ENCODE data around the gene TSN.
A peak's percentile ranks its signal among the peaks of the same experiment; 100 is the strongest.

Gene TSN

GRCh38 chr2:121748202-121748601, 7.2 kb upstream of the TSN start:
- DNase-seq, result no peak

GRCh38 chr2:121754851-121755236, 607 bp upstream of the TSN start:
- no peak for DNase-seq

- DNase-seq, result no peak
These were observed 9.3 kb downstream of the TSN start for GRCh38 chr2:121764681-121765228.

- no peak for DNase-seq
These were observed 11.2 kb downstream of the TSN start for GRCh38 chr2:121766624-121767023.

GRCh38 chr2:121768143-121768755, 12.8 kb downstream of the TSN start:
- DNase-seq, result no peak

- no peak for DNase-seq
These were observed 16.7 kb downstream of the TSN start for GRCh38 chr2:121771976-121772742.

GRCh38 chr2:121774235-121774634, 18.8 kb downstream of the TSN start:
- no peak for DNase-seq

GRCh38 chr2:121776361-121776760, 20.9 kb downstream of the TSN start:
- no peak for DNase-seq

GRCh38 chr2:121776885-121777698, 21.6 kb downstream of the TSN start:
- DNase-seq, result no peak

GRCh38 chr2:121777699-121778058, 22.2 kb downstream of the TSN start:
- DNase-seq, result no peak

- no peak for DNase-seq
These were observed 23.5 kb downstream of the TSN start for GRCh38 chr2:121778741-121779487.

- DNase-seq, result no peak
These were observed 27.7 kb downstream of the TSN start for GRCh38 chr2:121783180-121783579.

- DNase-seq, result no peak
These were observed 33.2 kb downstream of the TSN start for GRCh38 chr2:121788685-121789084.

GRCh38 chr2:121790276-121790956, 35.0 kb downstream of the TSN start:
- DNase-seq, result no peak

- DNase-seq, result no peak
These were observed 35.8 kb downstream of the TSN start for GRCh38 chr2:121791290-121791689.

GRCh38 chr2:121791801-121792221, 36.4 kb downstream of the TSN start:
- no peak for DNase-seq

- DNase-seq, result no peak
These were observed 38.4 kb downstream of the TSN start for GRCh38 chr2:121793816-121794215.

GRCh38 chr2:121794233-121794632, 38.8 kb downstream of the TSN start:
- no peak for DNase-seq

GRCh38 chr2:121796239-121796638, 40.8 kb downstream of the TSN start:
- no peak for DNase-seq

- DNase-seq, result no peak
These were observed 43.2 kb downstream of the TSN start for GRCh38 chr2:121798617-121799016.

- no peak for DNase-seq
These were observed 46.5 kb downstream of the TSN start for GRCh38 chr2:121801916-121802315.

GRCh38 chr2:121803503-121803902, 48.1 kb downstream of the TSN start:
- peak; percentile 75 for DNase-seq

Measured in DMS79 (cell line).